Testis (tissue), 3 donors: Measurements from ENCODE around the gene SLC15A4. TPM values are rescaled to one million over a fixed set of nuclear protein-coding genes. Genes with fewer than 3 reads are reported as not detected.

Experiments used
- DNase-seq: peaks from one replicate; pipeline ENCODE4 v3.0.0-alpha.2; 2019
- H3K27ac ChIP-seq, 2 donors: fragments of 200-600 bp; sonication (generic); one replicate each; pipeline ENCODE4 v1.5.1; 2019
- H3K27me3 ChIP-seq: fragments of 200-600 bp; sonication (generic); one replicate; pipeline ENCODE4 v1.5.1; 2019
- H3K36me3 ChIP-seq: fragments of 200-600 bp; sonication (generic); one replicate; pipeline ENCODE4 v1.5.1; 2017; ENCODE audit warnings: low read depth; ENCODE audit errors: missing control alignments
- H3K4me1 ChIP-seq: fragments of 200-600 bp; sonication (generic); one replicate; pipeline ENCODE4 v1.5.1; 2019
- H3K4me3 ChIP-seq, 2 donors: fragments of 200-600 bp; sonication (generic); one replicate each; pipeline ENCODE4 v1.5.1; 2017 to 2019
- H3K9me3 ChIP-seq: fragments of 200-600 bp; sonication (generic); one replicate; pipeline ENCODE4 v1.5.1; 2017
- POLR2A ChIP-seq: fragments of 450-650 bp; IDR thresholded peaks from one replicate; pipeline ENCODE4 v1.6.1; 2017; ENCODE audit warnings: antibody characterized with exemption, mild to moderate bottlenecking, moderate library complexity
- WGBS, 2 donors: methylation state at CpG; one replicate each; pipeline ENCODE4 v1.1.5; 2018; 5-methylcytosine and 5-hydroxymethylcytosine counted together
- intact Hi-C: fragments of 100-400 bp; cut with DNase I; formaldehyde crosslinking; loops from one replicate; pipeline ENCODE4 v1.15.1; 2023; ENCODE audit warnings: low total_unique reads
- polyA plus RNA-seq: library from polyadenylated mRNA; stranded (reverse); fragments of 350-450 nt; fragmentation: Illumina TruSeq; extraction: RNeasy Lipid Tissue Mini Kit (QIAGEN cat#74804); gene quantifications from one replicate; pipeline ENCODE4 v1.2.3, GENCODE V29; 2014; ENCODE audit warnings: low read depth, low replicate concordance; ENCODE audit not compliant: insufficient read depth
- total RNA-seq, 2 donors: library from RNA; depleted of rRNA; stranded (reverse); fragments of >200 nt; gene quantifications; one replicate each; pipeline ENCODE4 v1.2.3, GENCODE V29; 2016
- TF ChIP-seq, protein P1 (sequence below), 3 experiments: fragments of 450-650 bp in 2 of 3; fragments of 200-600 bp in 1 of 3; sonication (generic) in 1 of 3; IDR thresholded peaks; one replicate each; pipeline ENCODE4 v1.5.1; 2016 to 2019; ENCODE audit warnings: antibody characterized with exemption in 3 of 3, mild to moderate bottlenecking in 2 of 3, moderate library complexity in 1 of 3

Gene SLC15A4
- total and polyA plus RNA-seq, 3 donors from 2014 or later, result 59.7 to 83.7 (median 81.3) TPM

DNA sequence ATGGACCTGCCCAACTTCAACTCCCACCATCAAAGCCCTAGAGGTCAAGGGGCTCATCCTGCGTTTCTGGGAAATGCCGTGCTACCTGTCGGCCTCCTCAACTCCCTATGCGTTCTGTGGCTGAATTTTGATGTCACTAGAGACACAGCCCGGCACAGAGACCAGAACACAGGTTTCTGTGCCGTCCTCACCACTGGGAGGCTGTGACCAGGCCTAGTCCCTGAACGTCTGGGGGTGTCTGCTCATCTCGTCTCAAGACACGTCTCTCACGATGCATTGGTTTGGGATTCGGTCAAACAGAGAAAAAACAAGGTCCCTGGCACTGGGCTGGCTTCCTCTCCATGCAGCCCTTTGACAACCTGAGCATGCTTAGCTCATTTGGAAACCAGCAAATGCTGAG lies 33.5 kb downstream of the SLC15A4 start:
- no peaks in the 10 kb centered on the region for H3K27me3 ChIP-seq
- no peaks in the 10 kb centered on the region for H3K4me1 ChIP-seq
- H3K27ac ChIP-seq, result no peak overlapping the region
- intact Hi-C loops, result no loop called here
- H3K36me3 ChIP-seq, result no peaks in the 10 kb centered on the region
- H3K9me3 ChIP-seq, result no peaks in the 10 kb centered on the region
- no peak for TF ChIP-seq POLR2A
- TF ChIP-seq, protein P1, sequence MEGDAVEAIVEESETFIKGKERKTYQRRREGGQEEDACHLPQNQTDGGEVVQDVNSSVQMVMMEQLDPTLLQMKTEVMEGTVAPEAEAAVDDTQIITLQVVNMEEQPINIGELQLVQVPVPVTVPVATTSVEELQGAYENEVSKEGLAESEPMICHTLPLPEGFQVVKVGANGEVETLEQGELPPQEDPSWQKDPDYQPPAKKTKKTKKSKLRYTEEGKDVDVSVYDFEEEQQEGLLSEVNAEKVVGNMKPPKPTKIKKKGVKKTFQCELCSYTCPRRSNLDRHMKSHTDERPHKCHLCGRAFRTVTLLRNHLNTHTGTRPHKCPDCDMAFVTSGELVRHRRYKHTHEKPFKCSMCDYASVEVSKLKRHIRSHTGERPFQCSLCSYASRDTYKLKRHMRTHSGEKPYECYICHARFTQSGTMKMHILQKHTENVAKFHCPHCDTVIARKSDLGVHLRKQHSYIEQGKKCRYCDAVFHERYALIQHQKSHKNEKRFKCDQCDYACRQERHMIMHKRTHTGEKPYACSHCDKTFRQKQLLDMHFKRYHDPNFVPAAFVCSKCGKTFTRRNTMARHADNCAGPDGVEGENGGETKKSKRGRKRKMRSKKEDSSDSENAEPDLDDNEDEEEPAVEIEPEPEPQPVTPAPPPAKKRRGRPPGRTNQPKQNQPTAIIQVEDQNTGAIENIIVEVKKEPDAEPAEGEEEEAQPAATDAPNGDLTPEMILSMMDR (IDR thresholded peaks at IDR 0.05), result no peak
- 75 to 83% methylated on average over 11 of the region's 11 CpGs for WGBS, 2 donors
- DNase-seq, result no peak
- H3K4me3 ChIP-seq, result no peak overlapping the region

- Histone ChIP-seq H3K36me3 (no peaks in the 10 kb centered on the region), H3K4me3 (no peak overlapping the region), H3K27me3 (no peaks in the 10 kb centered on the region), H3K27ac (no peak overlapping the region), H3K9me3 (no peaks in the 10 kb centered on the region), H3K4me1 (peaks cover 5% of the 10 kb centered on the region)
- no peak for DNase-seq
- WGBS, 2 donors, result 66 to 75% methylated on average over 12 of the region's 12 CpGs
- TF ChIP-seq, protein P1 (IDR thresholded peaks at IDR 0.05), result no peak
- no peak for TF ChIP-seq POLR2A
- intact Hi-C loops, result no loop called here
These were observed 34.3 kb downstream of the SLC15A4 start for GRCh38 chr12:128789356-128789929.

GRCh38 chr12:128787827-128788226 lies 35.9 kb downstream of the SLC15A4 start:
- 78 to 88% methylated on average over 2 of the region's 2 CpGs for WGBS, 2 donors
- intact Hi-C loops, result no loop called here
- Histone ChIP-seq H3K4me1 (peaks cover 5% of the 10 kb centered on the region), H3K9me3 (no peaks in the 10 kb centered on the region), H3K27ac (no peak overlapping the region), H3K36me3 (no peaks in the 10 kb centered on the region), H3K27me3 (no peaks in the 10 kb centered on the region), H3K4me3 (no peak overlapping the region)
- no peak for DNase-seq
- TF ChIP-seq, protein P1 (IDR thresholded peaks at IDR 0.05), result no peak
- no peak for TF ChIP-seq POLR2A

- DNase-seq, result no peak
- Histone ChIP-seq H3K4me3 (no peak overlapping the region), H3K36me3 (no peaks in the 10 kb centered on the region), H3K27me3 (no peaks in the 10 kb centered on the region), H3K9me3 (no peaks in the 10 kb centered on the region), H3K27ac (no peak overlapping the region), H3K4me1 (peaks cover 5% of the 10 kb centered on the region)
- TF ChIP-seq, protein P1 (IDR thresholded peaks at IDR 0.05), result no peak
- no peak for TF ChIP-seq POLR2A
- intact Hi-C loops, result no loop called here
- WGBS, 2 donors, result 89 to 93% methylated on average over 17 of the region's 17 CpGs
These were observed 36.9 kb downstream of the SLC15A4 start for GRCh38 chr12:128786741-128787391.
